Activated CD8-positive, alpha-beta T cell treated with anti-CD3 and anti-CD28 coated beads, Interleukin-2, amount 10 ng/mL, durations not matched to agents 7 days and 5 days (primary cell): ENCODE results near the gene DENND2A. TPM values are rescaled to one million over a fixed set of nuclear protein-coding genes. Genes with fewer than 3 reads are reported as not detected.

ENCODE experiments used
- ATAC-seq: fragments of 150-1000 bp; cut with Tn5 transposase; one replicate; pipeline ENCODE4 v1.10.0; 2021; ENCODE audit warnings: moderate library complexity
- CTCF ChIA-PET: fragments of 350-600 bp; sonication (Branson Sonifier 250); formaldehyde crosslinking; loops from one replicate; lab custom pipeline; 2021; ENCODE audit warnings: antibody characterized with exemption; lab: Charles Lee
- POLR2A ChIA-PET: fragments of 350-600 bp; sonication (Branson Sonifier 250); formaldehyde crosslinking; loops from one replicate; lab custom pipeline; 2021; ENCODE audit warnings: antibody characterized with exemption; lab: Charles Lee
- DNase-seq: peaks from one replicate; pipeline ENCODE4 v3.0.0-alpha.2; 2020
- H3K27ac Mint-ChIP-seq: one replicate; pipeline ENCODE4 v1.8.0; 2021; ENCODE audit warnings: mild to moderate bottlenecking, mixed read lengths
- H3K27me3 Mint-ChIP-seq: one replicate; pipeline ENCODE4 v1.8.0; 2021; ENCODE audit warnings: low read depth, mixed read lengths
- H3K36me3 Mint-ChIP-seq: one replicate; pipeline ENCODE4 v1.8.0; 2021; ENCODE audit warnings: low read depth, mixed read lengths
- H3K4me1 Mint-ChIP-seq: one replicate; pipeline ENCODE4 v1.8.0; 2021; ENCODE audit warnings: low read depth, mixed read lengths
- H3K4me3 Mint-ChIP-seq: one replicate; pipeline ENCODE4 v1.8.0; 2021; ENCODE audit warnings: mild to moderate bottlenecking, mixed read lengths
- H3K9me3 Mint-ChIP-seq: one replicate; pipeline ENCODE4 v1.8.0; 2022; ENCODE audit warnings: mixed read lengths; ENCODE audit not compliant: insufficient read depth
- total RNA-seq, 2 experiments: library from RNA; stranded (reverse); gene quantifications; one replicate each; pipeline ENCODE4 v1.2.3, GENCODE V29; 2021

Gene DENND2A
- total RNA-seq, 2 experiments from 2014 or later: not detected

GRCh38 chr7:140595468-140596092, 45.0 kb downstream of the DENND2A start:
- CTCF ChIA-PET: no interaction called here
- Mint-ChIP-seq H3K9me3 (no peaks in the 10 kb centered on the region), H3K4me1 (peaks cover 12% of the 10 kb centered on the region), H3K27me3 (peaks cover 18% of the 10 kb centered on the region), H3K36me3 (no peaks in the 10 kb centered on the region), H3K27ac (no peak overlapping the region), H3K4me3 (no peak overlapping the region)
- ATAC-seq: no peak
- POLR2A ChIA-PET: no interaction called here
- DNase-seq: no peak

GRCh38 chr7:140594131-140594691, 46.4 kb downstream of the DENND2A start:
- peaks cover 12% of the 10 kb centered on the region for H3K4me1 Mint-ChIP-seq
- CTCF ChIA-PET: no interaction called here

GRCh38 chr7:140593672-140593982, 47.0 kb downstream of the DENND2A start:
- no peaks in the 10 kb centered on the region for H3K9me3 Mint-ChIP-seq
- H3K27ac Mint-ChIP-seq: no peak overlapping the region
- H3K27me3 Mint-ChIP-seq: peaks cover 12% of the 10 kb centered on the region
- ATAC-seq (peak; percentile 64), DNase-seq (peak; percentile 44)
- H3K36me3 Mint-ChIP-seq: no peaks in the 10 kb centered on the region
- H3K4me1 Mint-ChIP-seq: peaks cover 12% of the 10 kb centered on the region
- ChIA-PET POLR2A (no interaction called here), CTCF (no interaction called here)
- no peak overlapping the region for H3K4me3 Mint-ChIP-seq

More at GRCh38 chr7:140594131-140594691, 46.4 kb downstream of the DENND2A start:
- H3K36me3 Mint-ChIP-seq: no peaks in the 10 kb centered on the region
- POLR2A ChIA-PET: no interaction called here
- H3K27me3 Mint-ChIP-seq: peaks cover 12% of the 10 kb centered on the region
- H3K9me3 Mint-ChIP-seq: no peaks in the 10 kb centered on the region
- H3K27ac Mint-ChIP-seq: no peak overlapping the region
- no peak overlapping the region for H3K4me3 Mint-ChIP-seq
- ATAC-seq (no peak), DNase-seq (no peak)

- Mint-ChIP-seq H3K27me3 (peaks cover 12% of the 10 kb centered on the region), H3K9me3 (no peaks in the 10 kb centered on the region), H3K4me3 (no peak overlapping the region), H3K36me3 (no peaks in the 10 kb centered on the region), H3K4me1 (peaks cover 12% of the 10 kb centered on the region), H3K27ac (no peak overlapping the region)
- ATAC-seq (no peak), DNase-seq (no peak)
- CTCF ChIA-PET: interaction anchor here (1.0 kb wide), 1 partner anchor 116 kb away, joined by 3 read pairs; no protein-coding TSS in a partner anchor
- POLR2A ChIA-PET: no interaction called here
Measured at GRCh38 chr7:140592964-140593671, 47.5 kb downstream of the DENND2A start.

- H3K9me3 Mint-ChIP-seq: no peaks in the 10 kb centered on the region
- H3K4me1 Mint-ChIP-seq: peaks cover 12% of the 10 kb centered on the region
- H3K27ac Mint-ChIP-seq: no peak overlapping the region
- H3K4me3 Mint-ChIP-seq: no peak overlapping the region
- no peak for ATAC-seq
- H3K36me3 Mint-ChIP-seq: no peaks in the 10 kb centered on the region
- peaks cover 8% of the 10 kb centered on the region for H3K27me3 Mint-ChIP-seq
- CTCF ChIA-PET: no interaction called here
- POLR2A ChIA-PET: no interaction called here
- DNase-seq: no peak
Measured at GRCh38 chr7:140591180-140591902, 49.3 kb downstream of the DENND2A start.

GRCh38 chr7:140587243-140587642, 53.4 kb downstream of the DENND2A start:
- no peaks in the 10 kb centered on the region for H3K36me3 Mint-ChIP-seq
- H3K4me3 Mint-ChIP-seq: no peak overlapping the region
- DNase-seq: no peak
- no peak overlapping the region for H3K27ac Mint-ChIP-seq
- H3K4me1 Mint-ChIP-seq: no peaks in the 10 kb centered on the region
- no peaks in the 10 kb centered on the region for H3K9me3 Mint-ChIP-seq
- POLR2A ChIA-PET: no interaction called here
- CTCF ChIA-PET: no interaction called here
- peaks cover 4% of the 10 kb centered on the region for H3K27me3 Mint-ChIP-seq
- ATAC-seq: no peak

GRCh38 chr7:140586516-140586915, 54.1 kb downstream of the DENND2A start:
- peaks cover 4% of the 10 kb centered on the region for H3K27me3 Mint-ChIP-seq
- DNase-seq (no peak), ATAC-seq (no peak)
- no peak overlapping the region for H3K4me3 Mint-ChIP-seq
- no peaks in the 10 kb centered on the region for H3K4me1 Mint-ChIP-seq
- no peaks in the 10 kb centered on the region for H3K36me3 Mint-ChIP-seq
- ChIA-PET CTCF (no interaction called here), POLR2A (no interaction called here)
- H3K9me3 Mint-ChIP-seq: no peaks in the 10 kb centered on the region
- H3K27ac Mint-ChIP-seq: no peak overlapping the region

GRCh38 chr7:140585333-140585732, 55.3 kb downstream of the DENND2A start:
- H3K9me3 Mint-ChIP-seq: no peaks in the 10 kb centered on the region
- H3K27ac Mint-ChIP-seq: no peak overlapping the region
- POLR2A ChIA-PET: no interaction called here
- H3K36me3 Mint-ChIP-seq: no peaks in the 10 kb centered on the region
- H3K4me3 Mint-ChIP-seq: no peak overlapping the region
- DNase-seq (no peak), ATAC-seq (no peak)
- H3K4me1 Mint-ChIP-seq: no peaks in the 10 kb centered on the region
- CTCF ChIA-PET: no interaction called here
- peaks cover 4% of the 10 kb centered on the region for H3K27me3 Mint-ChIP-seq

- no peaks in the 10 kb centered on the region for H3K4me1 Mint-ChIP-seq
- H3K27me3 Mint-ChIP-seq: peaks cover 4% of the 10 kb centered on the region
- POLR2A ChIA-PET: no interaction called here
- no peaks in the 10 kb centered on the region for H3K36me3 Mint-ChIP-seq
- DNase-seq (no peak), ATAC-seq (no peak)
- CTCF ChIA-PET: no interaction called here
- no peaks in the 10 kb centered on the region for H3K9me3 Mint-ChIP-seq
- no peak overlapping the region for H3K4me3 Mint-ChIP-seq
- H3K27ac Mint-ChIP-seq: no peak overlapping the region
Measured at GRCh38 chr7:140584195-140584851, 56.3 kb downstream of the DENND2A start.

- DNase-seq: no peak
- ChIA-PET CTCF (no interaction called here), POLR2A (no interaction called here)
- no peak for ATAC-seq
- no peaks in the 10 kb centered on the region for H3K4me1 Mint-ChIP-seq
- no peaks in the 10 kb centered on the region for H3K36me3 Mint-ChIP-seq
- no peak overlapping the region for H3K27ac Mint-ChIP-seq
- no peak overlapping the region for H3K4me3 Mint-ChIP-seq
- H3K27me3 Mint-ChIP-seq: peaks cover 11% of the 10 kb centered on the region
- no peaks in the 10 kb centered on the region for H3K9me3 Mint-ChIP-seq
Measured at GRCh38 chr7:140581411-140581810, 59.2 kb downstream of the DENND2A start.

- H3K27ac Mint-ChIP-seq: no peak overlapping the region
- DNase-seq (no peak), ATAC-seq (no peak)
- H3K36me3 Mint-ChIP-seq: no peaks in the 10 kb centered on the region
- no peaks in the 10 kb centered on the region for H3K4me1 Mint-ChIP-seq
- ChIA-PET POLR2A (no interaction called here), CTCF (no interaction called here)
- no peak overlapping the region for H3K4me3 Mint-ChIP-seq
- H3K9me3 Mint-ChIP-seq: no peaks in the 10 kb centered on the region
- peaks cover 22% of the 10 kb centered on the region for H3K27me3 Mint-ChIP-seq
Measured at GRCh38 chr7:140577651-140578050, 63.0 kb downstream of the DENND2A start.
